SKM-1 (cell line): Measurements from ENCODE around the gene STEAP1B.
"Not testable (repeated sequence)": the region's sequence is repeated elsewhere in the genome, so short reads cannot be mapped to it uniquely, and the experiment has no call there.

Source experiments
- DNase-seq: peaks from one replicate; lab custom pipeline; 2025; ENCODE audit not compliant: unreplicated experiment; lab: John Stamatoyannopoulos, UW

STEAP1B gene

DNA sequence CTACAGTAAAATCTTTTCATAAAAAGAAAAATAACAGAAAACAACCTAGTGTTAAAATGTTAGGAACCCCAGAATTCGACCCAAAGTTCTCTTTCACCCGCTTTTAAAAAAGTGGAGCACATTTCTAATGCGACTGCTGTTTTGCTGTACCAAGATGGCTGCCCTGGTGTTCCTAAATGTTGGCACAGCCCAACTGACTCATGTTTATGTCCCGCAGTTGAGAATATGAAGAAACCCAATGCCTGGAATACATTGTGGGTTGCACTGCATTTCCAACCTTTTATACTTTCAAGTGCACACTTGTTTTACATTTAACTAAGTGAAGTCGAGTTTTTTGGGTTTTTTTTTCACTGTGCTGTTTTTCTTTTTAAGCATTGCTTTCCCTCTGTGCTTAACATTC lies 944 bp downstream of the STEAP1B start:
- DNase-seq: no peak

- DNase-seq: not testable (repeated sequence)
Measured at GRCh38 chr7:22496912-22497311, 3.1 kb downstream of the STEAP1B start.

- DNase-seq: not testable (repeated sequence)
Measured at GRCh38 chr7:22496296-22496888, 3.6 kb downstream of the STEAP1B start.

DNA sequence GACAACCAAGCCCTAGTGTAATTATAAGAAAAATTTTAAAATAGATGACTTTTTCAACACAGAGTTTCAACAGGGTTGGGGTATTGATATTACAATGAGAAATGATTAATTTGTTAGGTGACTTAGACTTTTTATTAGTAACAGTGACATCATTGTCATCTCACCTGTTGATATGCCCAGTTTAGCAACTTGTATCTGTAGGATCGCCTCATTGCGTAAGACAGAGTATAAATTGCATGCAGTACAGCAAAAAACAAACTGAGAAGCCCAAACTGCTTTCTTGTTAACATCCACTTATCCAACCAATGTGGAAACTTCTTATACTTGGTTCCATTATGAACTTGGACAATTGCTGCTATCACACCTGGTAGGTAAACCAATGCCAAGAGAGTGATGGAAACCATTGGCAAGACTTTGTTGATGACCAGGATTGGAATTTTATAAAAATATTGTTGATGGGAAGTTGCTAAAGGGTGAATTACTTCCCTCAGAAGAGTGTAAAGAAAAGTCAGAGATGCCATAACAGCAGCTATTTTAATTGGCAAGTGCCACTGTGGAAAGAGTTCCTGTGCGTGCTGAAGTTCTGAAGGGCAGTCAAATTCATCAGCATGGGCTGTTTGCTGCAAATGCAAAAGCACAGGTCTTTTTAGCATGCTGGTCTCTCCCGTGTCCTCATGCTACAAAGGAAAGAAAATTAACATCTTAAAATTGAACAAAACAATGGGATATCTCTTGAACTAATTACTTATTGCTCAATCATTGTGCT lies 6.6 kb downstream of the STEAP1B start:
- not testable (repeated sequence) for DNase-seq

DNA sequence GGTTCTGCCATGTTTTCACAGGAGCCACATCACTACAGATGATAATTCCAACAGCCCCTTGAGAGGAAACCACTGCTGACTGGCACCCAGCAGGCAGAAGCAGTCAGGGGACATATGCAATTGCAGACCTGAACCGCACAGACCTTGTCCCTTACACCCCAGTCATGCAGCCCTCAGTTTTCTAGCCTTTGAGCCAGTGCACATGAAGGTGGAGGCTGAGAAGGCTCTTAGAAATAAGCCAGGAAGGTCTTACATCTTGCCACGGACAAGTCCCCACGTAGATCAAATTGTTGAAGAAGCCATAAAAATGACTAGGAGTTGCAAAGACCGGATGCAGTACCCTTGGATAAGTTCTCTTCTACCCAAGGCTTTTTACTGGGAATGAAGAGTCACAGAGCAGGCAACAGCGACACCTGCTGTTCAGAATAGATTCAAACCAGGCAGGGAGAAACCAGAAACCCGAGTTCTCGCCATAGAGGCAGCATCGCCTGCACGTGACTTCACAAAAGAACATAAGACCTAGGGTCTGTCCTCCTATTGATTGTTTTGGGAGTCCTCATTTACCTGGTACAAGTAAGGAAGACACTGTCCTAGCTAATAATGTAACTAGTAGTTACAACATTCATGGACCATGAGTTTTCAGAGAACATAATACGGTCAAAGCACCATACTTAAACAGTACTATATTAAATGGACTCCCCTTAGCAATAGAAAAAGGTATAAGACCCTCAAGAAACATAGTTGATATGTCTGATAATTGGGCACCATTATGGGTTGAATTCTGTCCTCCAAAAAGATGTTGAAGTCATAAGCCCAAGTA lies 11.1 kb downstream of the STEAP1B start:
- DNase-seq: peak; percentile 38

DNA sequence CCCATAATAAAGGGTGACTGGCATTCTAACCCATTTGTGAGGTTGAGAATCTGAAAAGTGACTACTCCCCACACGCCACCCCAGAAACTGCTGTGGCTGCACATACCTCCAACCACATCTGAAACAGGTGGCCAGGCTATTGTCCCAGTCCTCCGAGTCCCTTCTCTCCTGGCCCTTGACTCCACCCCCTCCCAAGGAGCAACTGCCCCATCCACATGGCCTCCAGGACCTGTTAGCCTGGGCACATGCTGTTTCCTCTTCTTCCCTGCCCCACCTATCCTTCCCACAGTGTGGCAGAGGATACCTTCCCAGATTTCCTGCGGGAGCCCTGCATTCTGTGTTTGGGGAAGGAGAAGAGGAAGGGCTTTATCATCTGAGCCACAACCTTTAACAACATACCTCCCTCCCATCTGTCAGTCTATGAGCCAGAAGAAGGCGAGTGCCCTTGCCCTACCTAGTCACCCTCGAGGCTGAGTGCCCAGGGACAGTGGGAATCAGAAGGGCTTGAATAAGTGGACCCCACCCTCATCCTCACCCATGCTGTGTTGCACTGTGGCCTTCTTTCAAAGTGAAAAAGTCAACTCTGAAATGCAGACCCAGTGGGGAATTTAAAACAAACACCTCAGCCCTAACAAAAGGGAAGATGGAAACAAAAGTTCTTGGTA lies 11.9 kb downstream of the STEAP1B start:
- no peak for DNase-seq

DNA sequence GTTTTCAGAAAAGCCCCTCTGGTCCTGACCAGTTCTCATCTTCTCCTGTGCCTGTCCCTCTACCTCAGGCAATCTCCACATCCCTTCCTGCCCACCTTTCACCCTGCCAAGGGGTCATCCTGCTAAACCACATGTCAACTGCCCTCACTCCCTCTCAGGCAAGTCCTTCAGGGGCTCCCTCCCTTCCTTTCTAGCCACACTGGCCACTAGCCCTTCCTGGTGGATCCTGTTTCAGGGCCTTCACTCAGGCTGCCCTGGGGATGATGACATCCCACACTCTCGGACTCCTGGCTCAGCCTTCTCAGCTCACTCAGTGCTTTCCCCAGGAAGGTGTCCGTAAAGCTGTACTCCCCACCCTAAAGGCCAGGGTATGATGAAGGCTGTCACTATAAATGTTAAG lies 13.4 kb downstream of the STEAP1B start:
- DNase-seq: no peak

GRCh38 chr7:22485189-22485588 lies 14.8 kb downstream of the STEAP1B start:
- DNase-seq: no peak

- no peak for DNase-seq
Measured at GRCh38 chr7:22482503-22482902, 17.5 kb downstream of the STEAP1B start.

DNA sequence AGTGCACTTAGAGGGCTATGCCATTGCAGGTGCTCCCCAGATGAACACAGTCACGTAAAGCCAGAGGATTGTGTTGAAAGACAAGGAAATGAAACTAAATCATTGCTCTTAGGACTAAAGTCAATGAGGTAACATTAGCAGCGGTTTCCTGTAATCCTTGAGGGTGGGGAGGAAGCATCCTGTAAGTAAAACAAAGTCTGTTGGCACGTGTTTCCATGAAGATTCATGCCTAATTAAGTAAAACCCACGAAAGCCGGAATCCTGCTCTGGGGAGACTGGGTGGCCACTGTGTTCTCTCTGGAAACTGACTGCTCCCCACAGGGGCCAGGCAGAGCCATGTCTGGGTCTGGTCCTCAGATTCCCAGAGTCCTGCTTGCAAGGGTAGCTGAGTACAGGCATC lies 18.3 kb downstream of the STEAP1B start:
- no peak for DNase-seq

- no peak for DNase-seq
Measured at GRCh38 chr7:22480523-22481075, 19.4 kb downstream of the STEAP1B start.

- no peak for DNase-seq
Measured at GRCh38 chr7:22477876-22478450, 22.0 kb downstream of the STEAP1B start.

DNA sequence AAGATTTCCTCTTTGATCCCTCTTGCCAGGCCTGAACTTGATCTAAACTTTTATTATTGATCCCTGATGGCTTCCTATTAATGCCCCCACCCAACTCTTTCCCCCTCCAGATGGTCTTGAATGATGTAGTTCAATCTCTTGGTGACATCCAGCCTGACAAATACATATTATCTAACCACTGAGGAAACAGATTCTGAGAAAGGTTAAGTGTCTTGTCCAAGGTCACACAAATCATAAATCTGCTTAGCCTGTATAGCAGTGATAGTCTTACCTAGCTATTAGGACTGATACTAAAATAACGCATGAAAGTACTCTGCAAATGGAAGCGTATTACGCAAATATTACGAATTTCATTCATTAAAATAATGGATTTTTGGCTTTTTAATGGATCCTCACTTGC lies 22.7 kb downstream of the STEAP1B start:
- no peak for DNase-seq

DNA sequence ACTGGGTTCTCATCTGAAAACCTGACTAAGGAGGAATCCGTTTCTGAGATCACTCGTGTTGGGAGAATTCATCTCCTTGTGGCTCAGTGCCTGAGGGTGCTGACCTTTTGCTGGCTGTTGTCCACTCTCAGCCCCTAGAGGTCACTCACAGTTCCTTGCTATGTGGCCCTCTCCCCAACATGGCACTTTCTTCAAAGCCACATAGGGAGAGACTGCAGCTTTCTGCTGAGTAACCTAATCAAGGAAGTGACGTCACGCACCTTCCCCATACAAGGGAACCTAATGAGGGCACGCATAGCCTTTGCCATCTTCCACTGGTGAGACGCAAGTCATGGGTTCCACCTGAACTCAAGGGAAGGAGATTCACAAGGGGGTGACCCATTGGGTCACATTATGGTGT lies 23.2 kb downstream of the STEAP1B start:
- no peak for DNase-seq

- no peak for DNase-seq
Measured at GRCh38 chr7:22474645-22475044, 25.3 kb downstream of the STEAP1B start.

- no peak for DNase-seq
Measured at GRCh38 chr7:22470981-22471380, 29.0 kb downstream of the STEAP1B start.

DNA sequence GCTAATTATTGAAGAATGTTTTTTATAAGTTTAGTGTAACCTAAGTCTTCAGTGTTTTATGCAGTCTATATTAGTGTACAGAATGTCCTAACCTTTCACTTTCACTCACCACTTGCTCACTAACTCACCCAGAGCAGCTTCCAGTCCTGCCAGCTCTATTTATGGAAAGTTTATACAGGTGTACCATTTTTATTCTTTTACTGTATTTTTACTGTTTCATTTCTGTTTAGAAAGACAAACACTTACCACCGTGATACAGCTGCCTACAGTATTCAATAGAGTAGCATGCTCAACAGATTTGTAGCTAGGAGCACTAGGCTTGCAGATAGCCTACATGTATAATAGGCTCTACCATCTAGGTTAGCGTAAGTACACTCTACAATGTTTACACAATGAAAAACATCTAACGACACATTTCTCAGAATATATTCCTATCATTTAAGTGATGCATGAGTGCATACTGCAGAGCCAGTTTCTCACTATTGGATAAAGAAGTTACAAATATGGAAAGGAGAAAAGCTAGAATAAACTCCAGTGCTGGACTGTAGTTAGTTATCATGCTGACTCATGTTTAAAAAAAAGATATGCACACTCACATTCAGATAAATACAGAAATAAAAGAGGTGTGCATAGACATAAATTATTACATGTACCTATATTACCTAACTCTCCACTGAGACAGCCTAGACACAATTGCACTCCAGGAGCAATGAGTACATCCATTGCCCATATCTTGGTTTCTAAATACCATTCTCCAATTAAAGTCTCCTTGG lies 30.4 kb downstream of the STEAP1B start:
- DNase-seq: no peak

DNA sequence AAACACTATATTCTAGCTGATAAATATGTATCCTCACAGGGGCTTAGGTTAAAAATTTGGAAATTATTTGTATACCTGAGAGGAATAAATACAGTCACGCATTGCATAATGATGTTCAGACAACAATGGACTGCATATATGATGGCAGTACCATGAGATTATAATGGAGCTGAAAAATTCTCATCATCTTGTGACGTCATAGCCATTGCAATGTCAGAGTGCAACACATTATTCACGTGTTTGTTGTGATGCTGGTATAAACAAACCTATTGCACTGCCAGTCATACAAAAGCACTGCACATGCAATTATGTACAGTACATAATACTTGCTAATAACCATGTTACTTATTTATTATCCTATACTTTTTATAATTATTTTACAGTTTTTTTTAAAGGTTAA lies 31.4 kb downstream of the STEAP1B start:
- no peak for DNase-seq

DNA sequence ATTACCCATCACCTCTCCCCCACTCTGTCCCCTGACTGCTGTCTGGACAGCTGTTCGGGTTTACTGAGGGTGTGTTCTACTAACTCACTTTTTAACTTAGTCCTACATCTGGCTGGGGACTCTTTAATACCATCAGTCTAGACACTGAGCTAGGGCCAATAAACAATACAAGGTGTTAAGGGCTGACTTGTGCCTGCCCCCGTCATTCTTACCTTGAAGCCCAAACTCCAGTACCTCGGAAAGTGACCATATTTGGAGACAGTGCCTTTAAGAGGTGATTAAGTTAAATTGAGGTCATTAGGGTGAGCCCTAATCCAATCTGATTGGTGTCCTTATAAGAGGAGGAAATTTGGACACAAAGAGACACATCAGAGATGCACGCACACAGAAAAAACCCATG lies 35.7 kb downstream of the STEAP1B start:
- DNase-seq: no peak

- DNase-seq: no peak
Measured at GRCh38 chr7:22460363-22460988, 39.5 kb downstream of the STEAP1B start.
